Large intestine (tissue), 3 donors: ENCODE results near the gene MAP3K4. TPM values are rescaled to one million over a fixed set of nuclear protein-coding genes. Genes with fewer than 3 reads are reported as not detected.
A peak's percentile ranks its signal among the peaks of the same experiment; 100 is the strongest.
"Not testable (repeated sequence)": the region's sequence is repeated elsewhere in the genome, so short reads cannot be mapped to it uniquely, and the experiment has no call there.

Experiments
- DNase-seq, 2 donors: peaks; one replicate each; pipeline versions ENCODE4 v3.0.0 to v3.0.0-alpha.2; 2013
- H3K27ac ChIP-seq: one replicate; pipeline ENCODE4 v1.5.1; 2013; ENCODE audit warnings: low read length
- H3K27me3 ChIP-seq: 2 replicates; pipeline ENCODE4 v1.6.1; 2013; ENCODE audit warnings: low read length; ENCODE audit not compliant: control insufficient read depth, insufficient read depth
- H3K36me3 ChIP-seq: 2 replicates; pipeline ENCODE4 v1.6.1; 2013; ENCODE audit warnings: low read length; ENCODE audit not compliant: control insufficient read depth, insufficient read depth
- H3K4me1 ChIP-seq: one replicate; pipeline ENCODE4 v1.6.1; 2013; ENCODE audit warnings: low read length; ENCODE audit not compliant: control insufficient read depth, insufficient read depth
- H3K4me3 ChIP-seq: one replicate; pipeline ENCODE4 v1.5.1; 2013; ENCODE audit warnings: low read length
- H3K9me3 ChIP-seq: one replicate; pipeline ENCODE4 v1.6.1; 2013; ENCODE audit warnings: mild to moderate bottlenecking, low read depth, low read length, moderate library complexity; ENCODE audit not compliant: control insufficient read depth
- WGBS: methylation state at CpG from one replicate; pipeline ENCODE4 v1.1.5; 2013; ENCODE audit warnings: low lambda C conversion rate; ENCODE audit not compliant: insufficient coverage; 5-methylcytosine and 5-hydroxymethylcytosine counted together
- polyA plus RNA-seq: library from polyadenylated mRNA; unstranded; fragments of 120-200 nt; gene quantifications from one replicate; pipeline ENCODE4 v1.2.1, GENCODE V29; 2013

MAP3K4 gene
- polyA plus RNA-seq, 1 donor: 30.1 TPM

- Histone ChIP-seq H3K4me1 (peaks cover under 1% of the 10 kb centered on the region), H3K36me3 (no peaks in the 10 kb centered on the region), H3K27me3 (no peaks in the 10 kb centered on the region), H3K27ac (no peak overlapping the region), H3K4me3 (no peak overlapping the region), H3K9me3 (no peaks in the 10 kb centered on the region)
- no peak for DNase-seq
- no CpG with 5 or more reads among the region's 1 CpG for WGBS
These were observed 23.7 kb upstream of the MAP3K4 start for GRCh38 chr6:160967833-160968232.

- H3K36me3 ChIP-seq: no peaks in the 10 kb centered on the region
- peaks cover 9% of the 10 kb centered on the region for H3K4me1 ChIP-seq
- DNase-seq: no peak
- no peak overlapping the region for H3K27ac ChIP-seq
- no peak overlapping the region for H3K4me3 ChIP-seq
- WGBS: no CpG with 5 or more reads among the region's 1 CpG
- H3K9me3 ChIP-seq: no peaks in the 10 kb centered on the region
- H3K27me3 ChIP-seq: no peaks in the 10 kb centered on the region
These were observed 20.4 kb upstream of the MAP3K4 start for GRCh38 chr6:160971171-160971570.

GRCh38 chr6:160972111-160972510 lies 19.5 kb upstream of the MAP3K4 start:
- H3K4me3 ChIP-seq: no peak overlapping the region
- H3K27ac ChIP-seq: no peak overlapping the region
- H3K9me3 ChIP-seq: no peaks in the 10 kb centered on the region
- H3K4me1 ChIP-seq: peaks cover 9% of the 10 kb centered on the region
- no peaks in the 10 kb centered on the region for H3K27me3 ChIP-seq
- no peak for DNase-seq
- WGBS: 50% methylated on average over 1 of the region's 3 CpGs
- no peaks in the 10 kb centered on the region for H3K36me3 ChIP-seq

GRCh38 chr6:160972594-160972993 lies 19.0 kb upstream of the MAP3K4 start:
- not testable (repeated sequence) for DNase-seq, H3K27ac ChIP-seq, H3K9me3 ChIP-seq, H3K36me3 ChIP-seq, H3K4me1 ChIP-seq, H3K4me3 ChIP-seq, H3K27me3 ChIP-seq
- no CpG with 5 or more reads among the region's 16 CpGs for WGBS

- no peak overlapping the region for H3K27ac ChIP-seq
- H3K36me3 ChIP-seq: no peaks in the 10 kb centered on the region
- 50% methylated on average over 2 of the region's 11 CpGs for WGBS
- H3K4me1 ChIP-seq: peaks cover 9% of the 10 kb centered on the region
- H3K27me3 ChIP-seq: no peaks in the 10 kb centered on the region
- DNase-seq: peak; percentile 51 to 60
- H3K9me3 ChIP-seq: no peaks in the 10 kb centered on the region
- H3K4me3 ChIP-seq: no peak overlapping the region
These were observed 18.0 kb upstream of the MAP3K4 start for GRCh38 chr6:160973311-160974250.

- Histone ChIP-seq H3K4me1 (peaks cover 9% of the 10 kb centered on the region), H3K27me3 (no peaks in the 10 kb centered on the region), H3K36me3 (no peaks in the 10 kb centered on the region), H3K9me3 (no peaks in the 10 kb centered on the region), H3K4me3 (no peak overlapping the region), H3K27ac (no peak overlapping the region)
- DNase-seq: peak; percentile 14 to 21
- no CpG with 5 or more reads among the region's 9 CpGs for WGBS
These were observed 17.2 kb upstream of the MAP3K4 start for GRCh38 chr6:160974304-160974771.

- Histone ChIP-seq H3K9me3 (no peaks in the 10 kb centered on the region), H3K27ac (no peak overlapping the region), H3K4me3 (no peak overlapping the region), H3K36me3 (no peaks in the 10 kb centered on the region), H3K27me3 (no peaks in the 10 kb centered on the region), H3K4me1 (peaks cover 9% of the 10 kb centered on the region)
- no CpG with 5 or more reads among the region's 1 CpG for WGBS
- no peak for DNase-seq
These were observed 16.4 kb upstream of the MAP3K4 start for GRCh38 chr6:160975162-160975561.

- H3K36me3 ChIP-seq, H3K9me3 ChIP-seq, H3K27ac ChIP-seq, DNase-seq, H3K4me1 ChIP-seq, H3K4me3 ChIP-seq, H3K27me3 ChIP-seq: not testable (repeated sequence)
- WGBS: no CpG with 5 or more reads among the region's 4 CpGs
These were observed 15.6 kb upstream of the MAP3K4 start for GRCh38 chr6:160975961-160976360.

- no peak overlapping the region for H3K4me3 ChIP-seq
- peaks cover 4% of the 10 kb centered on the region for H3K9me3 ChIP-seq
- no peaks in the 10 kb centered on the region for H3K27me3 ChIP-seq
- no peaks in the 10 kb centered on the region for H3K36me3 ChIP-seq
- no peak overlapping the region for H3K27ac ChIP-seq
- no CpG with 5 or more reads among the region's 4 CpGs for WGBS
- no peak for DNase-seq
- peaks cover 4% of the 10 kb centered on the region for H3K4me1 ChIP-seq
These were observed 13.2 kb upstream of the MAP3K4 start for GRCh38 chr6:160978141-160978901.

- no peaks in the 10 kb centered on the region for H3K27me3 ChIP-seq
- no peak overlapping the region for H3K27ac ChIP-seq
- no peaks in the 10 kb centered on the region for H3K36me3 ChIP-seq
- H3K9me3 ChIP-seq: peaks cover 4% of the 10 kb centered on the region
- WGBS: no CpG with 5 or more reads among the region's 8 CpGs
- no peak overlapping the region for H3K4me3 ChIP-seq
- DNase-seq: no peak
- no peaks in the 10 kb centered on the region for H3K4me1 ChIP-seq
These were observed 12.4 kb upstream of the MAP3K4 start for GRCh38 chr6:160979061-160979708.
